Ishikawa (cell line): Measurements from ENCODE around the gene MAPKAPK5.

Experiments used
- CEBPB ChIP-seq: IDR thresholded peaks from 2 replicates; pipeline ENCODE4 v1.6.1; 2012
- CREB1 ChIP-seq: IDR thresholded peaks from 2 replicates; pipeline ENCODE4 v1.6.1; 2012; ENCODE audit warnings: low read depth
- EGR1 ChIP-seq: IDR thresholded peaks from 2 replicates; pipeline ENCODE4 v1.6.1; 2012
- EP300 ChIP-seq: IDR thresholded peaks from 2 replicates; pipeline ENCODE4 v1.6.1; 2012; ENCODE audit warnings: borderline replicate concordance
- FOXM1 ChIP-seq: IDR thresholded peaks from 2 replicates; pipeline ENCODE4 v1.6.1; 2012; ENCODE audit warnings: low read depth, borderline replicate concordance
- MAX ChIP-seq: IDR thresholded peaks from 2 replicates; pipeline ENCODE4 v1.6.1; 2012
- NFIC ChIP-seq: IDR thresholded peaks from 2 replicates; pipeline ENCODE4 v1.6.1; 2012
- RAD21 ChIP-seq: IDR thresholded peaks from 2 replicates; pipeline ENCODE4 v1.6.1; 2012; ENCODE audit warnings: low read depth
- REST ChIP-seq: IDR thresholded peaks from 2 replicates; pipeline ENCODE4 v1.6.1; 2012; ENCODE audit warnings: low read depth, mild to moderate bottlenecking
- TAF1 ChIP-seq: IDR thresholded peaks from 2 replicates; pipeline ENCODE4 v1.6.1; 2012; ENCODE audit warnings: low read depth, mild to moderate bottlenecking
- TCF12 ChIP-seq: IDR thresholded peaks from 2 replicates; pipeline ENCODE4 v1.6.1; 2012; ENCODE audit warnings: low read depth
- TEAD4 ChIP-seq: IDR thresholded peaks from 2 replicates; pipeline ENCODE4 v1.6.1; 2012
- USF1 ChIP-seq: IDR thresholded peaks from 2 replicates; pipeline ENCODE4 v1.6.1; 2012
- YY1 ChIP-seq: IDR thresholded peaks from 2 replicates; pipeline ENCODE4 v1.6.1; 2012; ENCODE audit warnings: low read depth
- ZBTB7A ChIP-seq: IDR thresholded peaks from 2 replicates; pipeline ENCODE4 v1.6.1; 2012; ENCODE audit warnings: low read depth

MAPKAPK5 gene

GRCh38 chr12:111818340-111818739 lies 23.7 kb upstream of the MAPKAPK5 start:
- TF ChIP-seq CREB1 (no peak), NFIC (no peak), TEAD4 (no peak), EP300 (no peak), TAF1 (no peak), ZBTB7A (no peak), CEBPB (no peak), REST (no peak), MAX (no peak)

- TF ChIP-seq CEBPB, result no peak
Observed at GRCh38 chr12:111819191-111820158, 22.6 kb upstream of the MAPKAPK5 start.

GRCh38 chr12:111822886-111823285 lies 19.1 kb upstream of the MAPKAPK5 start:
- TF ChIP-seq CEBPB, result no peak
- no peak for TF ChIP-seq MAX
- TF ChIP-seq TEAD4, result no peak
- TF ChIP-seq USF1, result no peak

- 0 out of 2 replicates have a peak, but pooled peaks have one; percentile 31 for TF ChIP-seq TCF12
- TF ChIP-seq CEBPB, result no peak
- no peak for TF ChIP-seq RAD21
- no peak for TF ChIP-seq YY1
- TF ChIP-seq TAF1, result no peak
- no peak for TF ChIP-seq USF1
- no peak for TF ChIP-seq MAX
- TF ChIP-seq FOXM1, result no peak
- no peak for TF ChIP-seq REST
- peak; percentile 41; the same call in 1 of the 2 replicates for TF ChIP-seq TEAD4
- no peak for TF ChIP-seq ZBTB7A
- no peak for TF ChIP-seq EP300
- no peak for TF ChIP-seq NFIC
Observed at GRCh38 chr12:111823891-111824290, 18.1 kb upstream of the MAPKAPK5 start.

GRCh38 chr12:111824312-111824711 lies 17.7 kb upstream of the MAPKAPK5 start:
- peak; percentile 69 for TF ChIP-seq RAD21

GRCh38 chr12:111825509-111825908 lies 16.5 kb upstream of the MAPKAPK5 start:
- no peak for TF ChIP-seq CREB1
- no peak for TF ChIP-seq EGR1
- no peak for TF ChIP-seq EP300
- no peak for TF ChIP-seq REST
- no peak for TF ChIP-seq USF1
- TF ChIP-seq CEBPB, result no peak
- no peak for TF ChIP-seq MAX
- no peak for TF ChIP-seq TEAD4
- TF ChIP-seq NFIC, result no peak
- TF ChIP-seq YY1, result no peak
- TF ChIP-seq ZBTB7A, result no peak
- TF ChIP-seq FOXM1, result no peak
- TF ChIP-seq TAF1, result no peak
- no peak for TF ChIP-seq RAD21
- no peak for TF ChIP-seq TCF12
